ENCODE measurements around the gene MAN2A1. TPM values are rescaled to one million over a fixed set of nuclear protein-coding genes. Genes with fewer than 3 reads are reported as not detected.

The MAN2A1 gene
- total RNA-seq, 1 experiment from 2014 or later = 78.0 TPM

- Histone ChIP-seq H3K56ac (ENCODE audit: insufficient read length, low read depth, low read length) (no peak overlapping the region), H3K9me3 (ENCODE audit: control insufficient read depth, low read depth, low read length) (no peaks in the 10 kb centered on the region), H4K91ac (ENCODE audit: insufficient read length, low read depth, low read length) (no peak overlapping the region), H3K4ac (ENCODE audit: low read depth, low read length) (no peak overlapping the region), H3K4me2 (ENCODE audit: insufficient read depth, insufficient read length, low read length) (no peak overlapping the region), H2BK12ac (ENCODE audit: insufficient read length, low read depth, low read length) (no peak overlapping the region), H3K4me1 (ENCODE audit: insufficient read depth, low read length) (peaks cover 11% of the 10 kb centered on the region; the same call in 1 of the 2 replicates), H3K23me2 (ENCODE audit: insufficient read length, low read depth, low read length, poor library complexity, severe bottlenecking) (no peaks in the 10 kb centered on the region), H3K18ac (ENCODE audit: insufficient read length, low read depth, low read length) (no peak overlapping the region), H2AFZ (ENCODE audit: low read length) (no peak overlapping the region), H3K27me3 (ENCODE audit: insufficient read depth, low read length) (no peaks in the 10 kb centered on the region), H4K8ac (replicated peaks; ENCODE audit: insufficient read length, low read depth, low read length) (no peak overlapping the region), H2BK15ac (ENCODE audit: low read depth, low read length) (no peak overlapping the region), H2BK120ac (ENCODE audit: low read depth, low read length, poor library complexity, severe bottlenecking) (no peak overlapping the region), H2BK5ac (ENCODE audit: insufficient read length, low read length) (no peak overlapping the region), H2AK5ac (ENCODE audit: insufficient read length, low read length) (no peak overlapping the region), H3K79me1 (ENCODE audit: insufficient read depth, low read depth, low read length, poor library complexity, severe bottlenecking) (peaks cover 4% of the 10 kb centered on the region), H4K5ac (ENCODE audit: insufficient read length, low read depth, low read length) (no peak overlapping the region), H3T11ph (ENCODE audit: low read length) (no peak overlapping the region), H4K20me1 (ENCODE audit: control insufficient read depth, insufficient read depth, insufficient read length) (no peaks in the 10 kb centered on the region), H3K14ac (ENCODE audit: insufficient read depth, low read length) (no peak overlapping the region), H2BK20ac (ENCODE audit: low read depth, low read length, poor library complexity, severe bottlenecking) (no peak overlapping the region), H3K9ac (ENCODE audit: extremely low read depth, insufficient read length, low read length) (no peak overlapping the region), H3K23ac (ENCODE audit: insufficient read length, low read depth, low read length) (no peak overlapping the region), H3K27ac (ENCODE audit: insufficient read length, low read depth, low read length) (no peak overlapping the region), H3K79me2 (ENCODE audit: insufficient read depth, low read length) (peaks cover 34% of the 10 kb centered on the region; the same call in 1 of the 2 replicates)
- DNase-seq = no peak
- peaks cover 43 to 53% of the 10 kb centered on the region in 2 experiments for H3K4me1 Mint-ChIP-seq
- H3K27me3 Mint-ChIP-seq (ENCODE audit: low read depth) = no peaks in the 10 kb centered on the region
- no CpG with 5 or more reads among the region's 2 CpGs for WGBS (ENCODE audit: extremely low coverage, insufficient read length, low lambda C conversion rate)
- H3K36me3 Mint-ChIP-seq (ENCODE audit: insufficient read depth in 1 of 3, low read depth in 3 of 3) = peaks cover 5 to 15% (median 5%) of the 10 kb centered on the region in 3 experiments; a peak in 4 of 7 replicates
- no peaks in the 10 kb centered on the region for H3K9me3 Mint-ChIP-seq
- no peak for TF ChIP-seq CTCF (conservative IDR thresholded peaks at IDR 0.05)
- H3K27ac Mint-ChIP-seq = no peak overlapping the region; a peak in 1 of 7 replicates
- H3K4me3 Mint-ChIP-seq = no peak overlapping the region
These were observed 19.1 kb downstream of the MAN2A1 start for GRCh38 chr5:109708813-109709212.

All from H9 (cell line).